HEK293T (cell line): Measurements from ENCODE around the gene COLQ.

Experiments used
- CTCF ChIA-PET: fragments of 350-600 bp; formaldehyde crosslinking; extraction: SDS; loops from one replicate; lab custom pipeline; 2021; ENCODE audit warnings: antibody characterized with exemption, inconsistent platforms; lab: Yijun Ruan, JAX
- POLR2A ChIA-PET: fragments of 350-600 bp; formaldehyde crosslinking; extraction: SDS; loops from one replicate; lab custom pipeline; 2020; ENCODE audit warnings: antibody characterized with exemption, inconsistent platforms; lab: Yijun Ruan, JAX
- DNase-seq: peaks from one replicate; pipeline ENCODE4 v3.0.0; 2012; ENCODE audit warnings: mixed read lengths; ENCODE audit errors: extremely low spot score
- ARNT ChIP-seq: fragments of 450-650 bp; IDR thresholded peaks from 2 replicates; pipeline ENCODE4 v1.6.1; 2017; ENCODE audit warnings: mild to moderate bottlenecking
- BHLHE40 ChIP-seq: fragments of 450-650 bp; IDR thresholded peaks from 2 replicates; pipeline ENCODE4 v1.6.1; 2016; ENCODE audit warnings: mild to moderate bottlenecking, moderate library complexity, borderline replicate concordance
- CTBP1 ChIP-seq: fragments of 450-650 bp; IDR thresholded peaks from 2 replicates; pipeline ENCODE4 v1.6.1; 2016; ENCODE audit warnings: borderline replicate concordance
- ELF4 ChIP-seq: fragments of 450-650 bp; IDR thresholded peaks from 2 replicates; pipeline ENCODE4 v1.6.1; 2017; ENCODE audit warnings: antibody characterized with exemption
- FOXA1 ChIP-seq: fragments of 450-650 bp; IDR thresholded peaks from 2 replicates; pipeline ENCODE4 v1.6.1; 2016; ENCODE audit warnings: mild to moderate bottlenecking
- FOXK2 ChIP-seq: fragments of 450-650 bp; IDR thresholded peaks from 2 replicates; pipeline ENCODE4 v1.6.1; 2016; ENCODE audit warnings: mild to moderate bottlenecking
- FOXM1 ChIP-seq: fragments of 450-650 bp; IDR thresholded peaks from 2 replicates; pipeline ENCODE4 v1.6.1; 2017; ENCODE audit warnings: mild to moderate bottlenecking, borderline replicate concordance
- HDGF ChIP-seq: fragments of 450-650 bp; IDR thresholded peaks from 2 replicates; pipeline ENCODE4 v1.6.1; 2017; ENCODE audit warnings: antibody characterized with exemption, borderline replicate concordance
- L3MBTL2 ChIP-seq: fragments of 450-650 bp; conservative IDR thresholded peaks from 2 replicates; pipeline ENCODE4 v1.6.1; 2016; ENCODE audit warnings: mild to moderate bottlenecking
- LEF1 ChIP-seq: fragments of 450-650 bp; IDR thresholded peaks from 2 replicates; pipeline ENCODE4 v1.6.1; 2017; ENCODE audit warnings: mild to moderate bottlenecking, borderline replicate concordance
- NFRKB ChIP-seq: fragments of 450-650 bp; IDR thresholded peaks from 2 replicates; pipeline ENCODE4 v1.6.1; 2016; ENCODE audit warnings: mild to moderate bottlenecking, moderate library complexity
- SP1 ChIP-seq: fragments of 450-650 bp; IDR thresholded peaks from 2 replicates; pipeline ENCODE4 v1.6.1; 2017
- SUZ12 ChIP-seq: fragments of 450-650 bp; IDR thresholded peaks from 2 replicates; pipeline ENCODE4 v1.6.1; 2016; ENCODE audit warnings: mild to moderate bottlenecking
- TARDBP ChIP-seq: fragments of 450-650 bp; IDR thresholded peaks from 2 replicates; pipeline ENCODE4 v1.6.1; 2016
- ZNF384 ChIP-seq: fragments of 450-650 bp; IDR thresholded peaks from 2 replicates; pipeline ENCODE4 v1.6.1; 2016
- TF ChIP-seq, protein P1 (sequence below): fragments of 450-650 bp; IDR thresholded peaks from 2 replicates; pipeline ENCODE4 v1.6.1; 2016

Gene COLQ

DNA sequence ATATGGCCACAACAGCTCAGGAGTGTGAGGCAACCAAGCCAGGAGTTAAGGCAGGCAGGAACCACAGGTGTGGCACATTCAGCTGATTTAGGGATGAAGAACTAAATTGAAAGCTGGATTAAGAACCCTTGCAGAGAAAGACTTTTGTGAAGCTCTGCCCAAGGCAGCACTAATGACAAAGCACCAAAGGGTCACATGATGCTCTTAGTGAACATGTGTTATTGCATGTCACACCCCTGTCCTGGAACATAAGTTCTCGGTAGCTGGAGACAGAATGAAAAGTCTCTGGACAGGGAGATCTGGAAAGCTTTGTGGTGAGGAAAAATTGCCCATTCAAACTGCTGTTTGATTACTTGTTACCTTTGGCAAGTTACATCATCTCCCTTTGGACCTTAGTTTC, 90.9 kb downstream of the COLQ start:
- ChIA-PET POLR2A (no interaction called here), CTCF (interaction anchor here (0.6 kb wide), 2 partner anchors 17 to 93 kb away, joined by 3 to 6 read pairs; no protein-coding TSS in a partner anchor)
- DNase-seq: no peak
- TF ChIP-seq HDGF (no peak), ELF4 (no peak), ARNT (no peak), LEF1 (no peak), SP1 (no peak), TARDBP (no peak), FOXA1 (no peak), FOXK2 (no peak), ZNF384 (no peak), SUZ12 (no peak)
- TF ChIP-seq, protein P1, sequence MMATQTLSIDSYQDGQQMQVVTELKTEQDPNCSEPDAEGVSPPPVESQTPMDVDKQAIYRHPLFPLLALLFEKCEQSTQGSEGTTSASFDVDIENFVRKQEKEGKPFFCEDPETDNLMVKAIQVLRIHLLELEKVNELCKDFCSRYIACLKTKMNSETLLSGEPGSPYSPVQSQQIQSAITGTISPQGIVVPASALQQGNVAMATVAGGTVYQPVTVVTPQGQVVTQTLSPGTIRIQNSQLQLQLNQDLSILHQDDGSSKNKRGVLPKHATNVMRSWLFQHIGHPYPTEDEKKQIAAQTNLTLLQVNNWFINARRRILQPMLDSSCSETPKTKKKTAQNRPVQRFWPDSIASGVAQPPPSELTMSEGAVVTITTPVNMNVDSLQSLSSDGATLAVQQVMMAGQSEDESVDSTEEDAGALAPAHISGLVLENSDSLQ: no peak

DNA sequence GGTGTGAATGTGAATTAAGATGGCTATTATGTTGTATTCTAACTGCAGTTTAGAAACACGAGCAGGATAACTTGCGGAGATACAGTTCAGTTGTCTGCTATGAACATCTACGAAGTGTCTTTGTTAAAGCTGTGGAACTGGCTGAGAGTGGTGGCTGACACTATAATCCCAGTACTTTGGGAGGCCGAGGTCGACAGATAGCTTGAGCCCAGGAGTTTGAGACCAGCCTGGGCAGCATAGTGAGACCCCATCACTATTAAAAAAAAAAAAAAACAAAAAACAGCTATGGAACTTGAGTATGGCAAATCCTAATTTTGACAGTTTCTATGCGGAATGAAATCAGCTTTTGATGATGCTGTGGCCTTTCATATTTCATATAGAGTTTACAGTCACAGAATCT, 92.4 kb downstream of the COLQ start:
- DNase-seq: no peak
- POLR2A ChIA-PET: interaction anchor here (0.7 kb wide), 1 partner anchor 146 kb away, joined by 3 read pairs; no protein-coding TSS in a partner anchor
- CTCF ChIA-PET: no interaction called here
- no peak for TF ChIP-seq FOXA1
- no peak for TF ChIP-seq FOXM1
- TF ChIP-seq L3MBTL2: no peak
- no peak for TF ChIP-seq ELF4
- no peak for TF ChIP-seq BHLHE40
- no peak for TF ChIP-seq SP1
- TF ChIP-seq FOXK2: no peak

DNA sequence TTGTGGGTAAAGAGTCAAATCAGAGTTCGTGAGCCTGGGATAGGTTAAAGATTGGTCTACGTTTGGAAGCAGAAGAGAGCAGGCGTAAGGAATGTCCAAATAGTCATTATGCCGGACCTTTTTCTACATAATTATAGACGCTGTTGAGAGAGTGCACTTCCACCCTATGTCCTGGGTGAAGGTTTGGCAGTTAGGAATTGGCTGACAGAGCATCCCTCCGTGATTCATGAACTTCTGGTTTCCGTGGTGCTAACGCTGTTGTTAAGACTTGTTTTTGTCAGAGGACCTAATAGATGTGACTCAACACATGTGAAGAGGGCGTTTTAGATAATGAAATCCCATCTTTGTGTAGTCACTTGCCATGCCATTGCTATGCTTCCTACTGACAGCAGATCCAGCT, 93.0 kb downstream of the COLQ start:
- no peak for TF ChIP-seq FOXA1
- TF ChIP-seq, protein P1: no peak
- no peak for TF ChIP-seq ZNF384
- no peak for TF ChIP-seq TARDBP
- no peak for TF ChIP-seq L3MBTL2
- no peak for TF ChIP-seq FOXK2
- TF ChIP-seq LEF1: no peak
- no peak for TF ChIP-seq NFRKB
- no peak for TF ChIP-seq ELF4
- no peak for TF ChIP-seq ARNT
- no peak for TF ChIP-seq SUZ12
- POLR2A ChIA-PET: interaction anchor here (0.7 kb wide), 1 partner anchor 146 kb away, joined by 3 read pairs; no protein-coding TSS in a partner anchor
- no peak for DNase-seq
- CTCF ChIA-PET: no interaction called here

DNA sequence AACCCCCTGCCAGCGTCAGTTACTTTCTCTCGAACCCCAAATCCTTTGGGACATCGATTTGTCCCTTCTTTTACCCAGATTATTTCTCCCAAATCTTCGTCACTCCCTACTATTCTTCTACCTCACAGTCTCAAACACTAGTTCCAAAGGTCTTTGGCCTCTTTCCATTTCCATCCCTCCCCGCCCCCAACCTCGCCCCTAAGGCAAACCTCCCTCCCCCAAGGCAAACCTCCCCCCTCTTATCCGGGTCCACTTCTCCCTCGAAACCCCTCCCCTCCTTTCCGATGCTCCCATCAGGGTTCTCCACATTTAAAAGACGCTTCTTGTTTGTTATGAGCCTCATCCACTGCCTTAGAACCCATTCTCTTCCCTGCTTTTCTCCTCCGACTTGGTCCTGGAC, 93.5 kb downstream of the COLQ start:
- peak; percentile 17 for DNase-seq
- POLR2A ChIA-PET: no interaction called here
- TF ChIP-seq LEF1 (no peak), L3MBTL2 (no peak), FOXK2 (no peak), FOXM1 (no peak), BHLHE40 (no peak), SP1 (no peak), ARNT (no peak), NFRKB (no peak), TARDBP (no peak), FOXA1 (no peak), HDGF (no peak), SUZ12 (no peak), ZNF384 (no peak), ELF4 (no peak)
- TF ChIP-seq, protein P1: no peak
- CTCF ChIA-PET: no interaction called here

DNA sequence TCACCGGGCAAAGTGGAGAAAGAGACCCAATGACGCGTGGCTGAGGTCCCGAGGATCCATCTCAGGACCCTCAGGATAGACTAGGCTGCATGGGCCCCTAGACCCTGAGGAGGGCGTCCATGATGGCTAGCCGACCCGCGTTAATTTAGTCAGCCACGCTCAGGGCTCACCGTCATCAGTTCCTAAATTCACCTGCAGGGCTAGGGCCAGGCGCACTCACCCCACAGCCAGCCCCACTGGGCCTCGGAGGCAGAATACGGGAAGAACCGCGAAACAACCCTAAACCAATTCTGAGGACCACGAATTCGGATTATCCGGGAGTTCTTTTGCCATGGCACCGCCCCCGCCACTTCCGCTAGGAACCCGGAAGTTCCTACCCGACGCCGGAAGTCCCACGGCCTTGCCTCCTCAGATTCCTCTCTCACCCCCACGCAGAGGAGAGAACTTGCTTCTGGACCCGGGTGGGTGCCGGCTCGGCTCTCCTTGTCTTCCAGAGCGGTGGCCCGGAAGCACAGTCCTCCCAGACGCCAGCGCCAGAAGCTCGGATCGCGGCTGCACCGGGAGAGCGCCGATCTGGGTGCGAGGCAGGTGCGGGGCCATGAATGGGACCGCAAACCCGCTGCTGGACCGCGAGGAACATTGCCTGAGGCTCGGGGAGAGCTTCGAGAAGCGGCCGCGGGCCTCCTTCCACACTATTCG, 94.2 kb downstream of the COLQ start, which contains the start of the genes EAF1 and METTL6:
Gene EAF1, plus strand, starts transcription at position 417 of the 699 bp plus-strand sequence. Its CDS starts 182 bp downstream, at position 599.
Gene METTL6, minus strand, starts transcription at position 363 of the 699 bp plus-strand sequence. CDS start 1,033 bp downstream, outside the sequence.
- ChIA-PET CTCF (no interaction called here), POLR2A (interaction anchor here (1.5 kb wide), 1 partner anchor 10 kb away, joined by 4 read pairs; no protein-coding TSS in a partner anchor)
- peak; percentile 91 for DNase-seq
- no peak for TF ChIP-seq BHLHE40
- peak; percentile 85 for TF ChIP-seq ELF4
- TF ChIP-seq L3MBTL2: peak; percentile 43; the same call in 1 of the 2 replicates
- TF ChIP-seq FOXA1: no peak
- TF ChIP-seq LEF1: no peak
- TF ChIP-seq FOXM1: no peak
- no peak for TF ChIP-seq CTBP1
- TF ChIP-seq NFRKB: peak; percentile 58; the same call in 1 of the 2 replicates

DNA sequence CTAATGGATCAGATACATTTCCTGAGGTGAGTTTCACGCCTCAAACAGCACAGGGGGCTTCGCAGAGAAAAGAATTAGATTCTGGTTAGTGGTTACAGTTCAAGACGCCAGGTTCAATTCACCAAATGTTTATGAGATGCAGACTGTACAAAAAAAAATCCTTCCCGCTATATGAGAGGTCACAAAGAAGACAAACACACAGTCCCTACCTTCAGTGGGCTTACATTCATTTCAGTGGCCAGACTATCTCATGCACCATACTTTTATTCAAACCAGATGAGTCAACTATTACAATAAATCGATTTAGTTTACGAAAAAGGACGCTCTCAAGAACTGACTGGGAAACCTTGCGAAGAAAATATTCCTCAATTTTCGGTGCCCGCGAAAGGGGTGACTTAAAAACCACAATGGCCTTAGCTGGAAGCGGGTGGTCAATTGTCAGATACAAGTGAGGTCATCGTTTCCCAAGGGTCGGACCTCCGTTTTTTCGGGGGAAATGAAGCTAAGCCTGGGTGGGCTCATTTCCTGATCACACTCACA, 94.9 kb downstream of the COLQ start:
- TF ChIP-seq TARDBP: no peak
- no peak for TF ChIP-seq ELF4
- no peak for TF ChIP-seq ZNF384
- no peak for TF ChIP-seq HDGF
- TF ChIP-seq NFRKB: no peak
- no peak for TF ChIP-seq SP1
- TF ChIP-seq FOXM1: no peak
- no peak for TF ChIP-seq CTBP1
- TF ChIP-seq SUZ12: no peak
- TF ChIP-seq, protein P1: no peak
- TF ChIP-seq LEF1: no peak
- TF ChIP-seq FOXK2: no peak
- TF ChIP-seq FOXA1: no peak
- no peak for TF ChIP-seq BHLHE40
- no peak for TF ChIP-seq ARNT
- TF ChIP-seq L3MBTL2: no peak
- ChIA-PET CTCF (no interaction called here), POLR2A (interaction anchor here (1.5 kb wide), 1 partner anchor 10 kb away, joined by 4 read pairs; no protein-coding TSS in a partner anchor)
- no peak for DNase-seq
